Ishikawa (cell line): ENCODE measurements around the gene SH2D1A.

Source experiments
- CEBPB ChIP-seq: IDR thresholded peaks from 2 replicates; pipeline ENCODE4 v1.6.1; 2012
- CREB1 ChIP-seq: IDR thresholded peaks from 2 replicates; pipeline ENCODE4 v1.6.1; 2012; ENCODE audit warnings: low read depth
- EGR1 ChIP-seq: IDR thresholded peaks from 2 replicates; pipeline ENCODE4 v1.6.1; 2012
- EP300 ChIP-seq: IDR thresholded peaks from 2 replicates; pipeline ENCODE4 v1.6.1; 2012; ENCODE audit warnings: borderline replicate concordance
- FOXM1 ChIP-seq: IDR thresholded peaks from 2 replicates; pipeline ENCODE4 v1.6.1; 2012; ENCODE audit warnings: low read depth, borderline replicate concordance
- MAX ChIP-seq: IDR thresholded peaks from 2 replicates; pipeline ENCODE4 v1.6.1; 2012
- NFIC ChIP-seq: IDR thresholded peaks from 2 replicates; pipeline ENCODE4 v1.6.1; 2012
- RAD21 ChIP-seq: IDR thresholded peaks from 2 replicates; pipeline ENCODE4 v1.6.1; 2012; ENCODE audit warnings: low read depth
- REST ChIP-seq: IDR thresholded peaks from 2 replicates; pipeline ENCODE4 v1.6.1; 2012; ENCODE audit warnings: low read depth, mild to moderate bottlenecking
- TAF1 ChIP-seq: IDR thresholded peaks from 2 replicates; pipeline ENCODE4 v1.6.1; 2012; ENCODE audit warnings: low read depth, mild to moderate bottlenecking
- TCF12 ChIP-seq: IDR thresholded peaks from 2 replicates; pipeline ENCODE4 v1.6.1; 2012; ENCODE audit warnings: low read depth
- TEAD4 ChIP-seq: IDR thresholded peaks from 2 replicates; pipeline ENCODE4 v1.6.1; 2012
- USF1 ChIP-seq: IDR thresholded peaks from 2 replicates; pipeline ENCODE4 v1.6.1; 2012
- YY1 ChIP-seq: IDR thresholded peaks from 2 replicates; pipeline ENCODE4 v1.6.1; 2012; ENCODE audit warnings: low read depth
- ZBTB7A ChIP-seq: IDR thresholded peaks from 2 replicates; pipeline ENCODE4 v1.6.1; 2012; ENCODE audit warnings: low read depth

SH2D1A gene

DNA sequence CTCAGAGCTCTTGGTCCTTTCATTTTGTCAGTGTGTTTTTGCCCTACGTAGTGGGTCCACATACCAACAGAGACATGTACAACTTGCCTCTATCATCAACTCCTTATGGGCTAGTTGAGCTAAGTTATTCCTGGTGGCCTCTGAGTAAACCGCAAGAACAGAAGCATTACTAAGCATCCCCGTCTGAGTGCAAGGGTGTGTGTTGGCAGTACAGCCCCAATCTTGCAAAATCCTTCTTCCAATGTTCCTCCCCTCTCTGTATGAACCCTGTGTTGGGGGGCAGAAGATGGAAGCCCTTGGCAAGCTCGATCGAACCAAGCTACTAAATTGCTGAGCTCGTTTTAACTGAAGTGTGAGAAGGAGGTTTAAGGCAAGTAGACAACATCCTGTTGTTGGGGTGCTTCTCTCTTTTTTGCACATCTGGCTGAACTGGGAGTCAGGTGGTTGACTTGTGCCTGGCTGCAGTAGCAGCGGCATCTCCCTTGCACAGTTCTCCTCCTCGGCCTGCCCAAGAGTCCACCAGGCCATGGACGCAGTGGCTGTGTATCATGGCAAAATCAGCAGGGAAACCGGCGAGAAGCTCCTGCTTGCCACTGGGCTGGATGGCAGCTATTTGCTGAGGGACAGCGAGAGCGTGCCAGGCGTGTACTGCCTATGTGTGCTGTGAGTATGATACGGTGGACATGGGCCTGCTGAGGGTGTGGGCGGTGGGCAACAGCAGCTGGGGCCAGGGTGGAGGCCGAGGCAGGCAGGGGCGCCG is at the start of gene SH2D1A:
Gene SH2D1A (plus strand): TSS at position 447 of the 760 bp plus-strand sequence. CDS start 80 bp downstream, at position 527.
- TF ChIP-seq YY1 (no peak), EP300 (no peak), EGR1 (no peak), RAD21 (no peak), MAX (no peak), CREB1 (no peak), ZBTB7A (no peak)

- no peak for TF ChIP-seq EGR1
- TF ChIP-seq EP300, result no peak
- TF ChIP-seq USF1, result no peak
- no peak for TF ChIP-seq TAF1
- TF ChIP-seq RAD21, result no peak
- TF ChIP-seq ZBTB7A, result no peak
- TF ChIP-seq YY1, result no peak
- no peak for TF ChIP-seq FOXM1
- no peak for TF ChIP-seq CEBPB
- no peak for TF ChIP-seq TCF12
- no peak for TF ChIP-seq CREB1
- TF ChIP-seq REST, result no peak
- TF ChIP-seq TEAD4, result no peak
- no peak for TF ChIP-seq NFIC
- no peak for TF ChIP-seq MAX
Observed at GRCh38 chrX:124300405-124300804, 46.0 kb upstream of the SH2D1A start.

- TF ChIP-seq REST (no peak), CEBPB (no peak), RAD21 (no peak), EGR1 (no peak), MAX (no peak)
Observed at GRCh38 chrX:124307253-124307907, 39.0 kb upstream of the SH2D1A start.

GRCh38 chrX:124325732-124326131 is 20.6 kb upstream of the SH2D1A start:
- TF ChIP-seq TAF1, result no peak
- TF ChIP-seq MAX, result no peak
- TF ChIP-seq EP300, result no peak
- no peak for TF ChIP-seq CEBPB
- no peak for TF ChIP-seq FOXM1
- TF ChIP-seq RAD21, result no peak
- no peak for TF ChIP-seq TCF12

DNA sequence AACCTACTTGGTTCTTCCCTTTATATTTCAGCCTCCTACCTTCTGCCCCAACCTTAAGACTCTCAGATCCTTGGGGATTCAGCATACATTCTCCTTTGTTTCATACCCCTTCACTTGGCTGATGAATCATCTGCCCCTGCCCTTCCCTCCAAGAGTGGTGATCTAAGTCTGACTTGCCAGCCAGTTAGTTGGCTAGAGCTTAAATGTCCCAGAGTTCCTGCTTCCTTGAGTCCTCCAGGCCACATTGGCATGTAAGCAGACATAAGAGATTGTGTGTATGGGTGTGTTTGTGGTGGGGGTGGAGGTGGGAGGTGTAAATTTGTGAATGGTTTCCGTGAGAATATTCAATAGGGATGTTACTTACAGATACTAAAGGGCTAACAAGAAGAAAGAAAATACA is 17.6 kb upstream of the SH2D1A start:
- TF ChIP-seq YY1, result no peak
- no peak for TF ChIP-seq EP300
- no peak for TF ChIP-seq REST
- no peak for TF ChIP-seq TCF12
- no peak for TF ChIP-seq FOXM1
- no peak for TF ChIP-seq EGR1
- TF ChIP-seq MAX, result no peak
- TF ChIP-seq CEBPB, result no peak
- no peak for TF ChIP-seq NFIC
- no peak for TF ChIP-seq CREB1
- TF ChIP-seq RAD21, result no peak
- no peak for TF ChIP-seq USF1
- TF ChIP-seq TEAD4, result no peak
- no peak for TF ChIP-seq TAF1
- TF ChIP-seq ZBTB7A, result no peak
